Hematopoietic multipotent progenitor cell treated with erythropoietin and hydrocortisone succinate and interleukin-3 and kit ligand, for 6 days (in vitro differentiated cells): ENCODE results near the gene DNAAF2.
"Not testable (repeated sequence)": the region's sequence is repeated elsewhere in the genome, so short reads cannot be mapped to it uniquely, and the experiment has no call there.

Source experiments
- DNase-seq: peaks from one replicate; pipeline ENCODE4 v3.0.0-alpha.2; 2015

DNAAF2 gene

GRCh38 chr14:49620182-49621113, 14.6 kb downstream of the DNAAF2 start, which contains the start of the genes MGAT2 and RPL36AL:
Gene MGAT2, plus strand, starts transcription at chr14:49620799. Its CDS starts 470 bp downstream, at chr14:49621269.
Gene RPL36AL, minus strand, starts transcription at chr14:49620626. Its CDS starts 1,522 bp downstream, at chr14:49619104.
- DNase-seq = peak; percentile 99

GRCh38 chr14:49619730-49620129, 15.3 kb downstream of the DNAAF2 start:
- no peak for DNase-seq

GRCh38 chr14:49619273-49619672, 15.8 kb downstream of the DNAAF2 start:
- not testable (repeated sequence) for DNase-seq

- DNase-seq = no peak
Observed at GRCh38 chr14:49617852-49618519, 17.1 kb downstream of the DNAAF2 start.

GRCh38 chr14:49615776-49616175, 19.3 kb downstream of the DNAAF2 start:
- DNase-seq = peak; percentile 67

- peak; percentile 81 for DNase-seq
Observed at GRCh38 chr14:49614196-49614595, 20.8 kb downstream of the DNAAF2 start.

GRCh38 chr14:49612671-49613070, 22.4 kb downstream of the DNAAF2 start:
- no peak for DNase-seq

- DNase-seq = no peak
Observed at GRCh38 chr14:49612251-49612650, 22.8 kb downstream of the DNAAF2 start.

GRCh38 chr14:49607583-49607982, 27.5 kb downstream of the DNAAF2 start:
- DNase-seq = no peak

- peak; percentile 86 for DNase-seq
Observed at GRCh38 chr14:49598485-49599300, 36.4 kb downstream of the DNAAF2 start, which contains the start of gene LRR1. Gene LRR1, plus strand, starts transcription at chr14:49598940. Its CDS starts 81 bp downstream, at chr14:49599021.

GRCh38 chr14:49598189-49598484, 36.9 kb downstream of the DNAAF2 start:
- DNase-seq = no peak

GRCh38 chr14:49594347-49595091, 40.5 kb downstream of the DNAAF2 start:
- DNase-seq = peak; percentile 98

GRCh38 chr14:49593016-49593415, 42.0 kb downstream of the DNAAF2 start:
- peak; percentile 63 for DNase-seq

GRCh38 chr14:49589387-49589786, 45.7 kb downstream of the DNAAF2 start:
- no peak for DNase-seq

- peak; percentile 85 for DNase-seq
Observed at GRCh38 chr14:49586673-49587460, 48.2 kb downstream of the DNAAF2 start.

- peak; percentile 100 for DNase-seq
Observed at GRCh38 chr14:49585803-49586672, 49.0 kb downstream of the DNAAF2 start, which contains the start of gene RPS29. Gene RPS29, minus strand, starts transcription at chr14:49586380. Its CDS starts 34 bp downstream, at chr14:49586346.

- not testable (repeated sequence) for DNase-seq
Observed at GRCh38 chr14:49584981-49585640, 49.9 kb downstream of the DNAAF2 start.

- no peak for DNase-seq
Observed at GRCh38 chr14:49584058-49584457, 51.0 kb downstream of the DNAAF2 start.

- no peak for DNase-seq
Observed at GRCh38 chr14:49583629-49584028, 51.4 kb downstream of the DNAAF2 start.
